Kidney glomerular epithelial cell (primary cell): Measurements from ENCODE around the gene HS3ST2.
"Not testable (repeated sequence)": the region's sequence is repeated elsewhere in the genome, so short reads cannot be mapped to it uniquely, and the experiment has no call there.

ENCODE experiments used
- DNase-seq: peaks from one replicate; lab custom pipeline; 2025; lab: John Stamatoyannopoulos, UW

The HS3ST2 gene

DNA sequence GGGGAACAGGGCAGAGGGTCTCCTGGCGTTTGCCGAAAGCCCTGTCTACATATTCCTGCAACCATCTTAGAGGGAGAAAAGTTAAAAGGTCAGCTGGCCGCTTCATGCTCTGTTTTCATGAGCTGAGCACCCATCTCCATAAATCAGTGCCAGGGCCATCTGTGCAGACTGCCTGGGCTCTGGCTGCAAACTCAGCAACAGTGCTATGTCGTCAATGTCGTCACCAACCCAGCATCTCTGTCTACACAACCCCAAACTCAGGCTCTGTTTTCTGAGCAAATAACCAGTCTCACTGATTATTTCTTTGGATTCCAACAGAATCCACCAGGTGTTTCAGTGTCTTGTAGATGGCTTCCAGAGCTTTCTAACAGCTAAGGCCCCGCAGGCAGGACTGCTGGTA is 65.0 kb downstream of the HS3ST2 start:
- no peak for DNase-seq

DNA sequence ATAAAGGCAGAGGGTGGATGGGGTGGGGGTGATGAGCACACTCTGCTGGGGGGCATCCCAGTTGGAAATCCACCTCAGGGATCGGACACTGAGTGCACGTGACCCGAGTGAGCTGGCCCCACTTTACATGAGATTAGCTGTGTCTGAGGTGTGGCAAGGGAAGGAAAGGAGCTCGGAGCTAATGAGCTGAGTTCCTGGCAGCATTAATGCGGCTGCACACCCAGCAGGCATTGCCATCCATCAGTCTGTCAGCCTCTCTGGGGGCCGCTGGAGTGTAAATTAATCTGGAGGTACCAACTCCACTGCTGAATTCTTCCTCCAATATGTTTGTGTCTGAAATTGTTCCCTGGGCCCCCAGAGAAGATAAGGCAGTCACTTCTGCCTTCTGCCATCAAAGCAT is 65.5 kb downstream of the HS3ST2 start:
- no peak for DNase-seq

GRCh38 chr16:22882981-22883380 is 69.0 kb downstream of the HS3ST2 start:
- DNase-seq: no peak

GRCh38 chr16:22885951-22886350 is 72.0 kb downstream of the HS3ST2 start:
- DNase-seq: no peak

GRCh38 chr16:22886927-22887326 is 73.0 kb downstream of the HS3ST2 start:
- no peak for DNase-seq

GRCh38 chr16:22887445-22887844 is 73.5 kb downstream of the HS3ST2 start:
- DNase-seq: no peak

- DNase-seq: no peak
Measured at GRCh38 chr16:22888791-22889190, 74.8 kb downstream of the HS3ST2 start.

- DNase-seq: no peak
Measured at GRCh38 chr16:22890976-22891375, 77.0 kb downstream of the HS3ST2 start.

- no peak for DNase-seq
Measured at GRCh38 chr16:22897184-22897583, 83.2 kb downstream of the HS3ST2 start.

DNA sequence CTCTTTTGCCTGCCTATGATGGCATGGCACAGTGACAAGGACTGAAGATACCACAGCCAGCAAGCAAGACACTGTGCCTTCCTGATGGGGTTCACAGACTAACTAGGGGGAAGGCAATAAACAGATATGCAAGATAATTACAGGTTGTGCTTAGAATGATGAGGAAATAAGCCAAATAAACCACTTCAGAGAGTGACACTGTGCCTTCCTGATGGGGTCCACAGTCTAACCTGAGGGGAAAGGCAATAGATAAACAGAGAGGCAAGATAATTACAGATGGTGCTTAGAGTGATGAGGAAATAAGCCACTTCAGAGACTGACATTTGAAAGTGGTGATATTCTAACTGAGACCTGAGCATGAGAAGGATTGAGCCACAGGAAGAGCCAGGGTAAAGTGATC is 84.2 kb downstream of the HS3ST2 start:
- no peak for DNase-seq

- peak; percentile 48 for DNase-seq
Measured at GRCh38 chr16:22898874-22899348, 84.9 kb downstream of the HS3ST2 start.

GRCh38 chr16:22899567-22899966 is 85.6 kb downstream of the HS3ST2 start:
- DNase-seq: not testable (repeated sequence)

GRCh38 chr16:22900863-22901262 is 86.9 kb downstream of the HS3ST2 start:
- DNase-seq: no peak

DNA sequence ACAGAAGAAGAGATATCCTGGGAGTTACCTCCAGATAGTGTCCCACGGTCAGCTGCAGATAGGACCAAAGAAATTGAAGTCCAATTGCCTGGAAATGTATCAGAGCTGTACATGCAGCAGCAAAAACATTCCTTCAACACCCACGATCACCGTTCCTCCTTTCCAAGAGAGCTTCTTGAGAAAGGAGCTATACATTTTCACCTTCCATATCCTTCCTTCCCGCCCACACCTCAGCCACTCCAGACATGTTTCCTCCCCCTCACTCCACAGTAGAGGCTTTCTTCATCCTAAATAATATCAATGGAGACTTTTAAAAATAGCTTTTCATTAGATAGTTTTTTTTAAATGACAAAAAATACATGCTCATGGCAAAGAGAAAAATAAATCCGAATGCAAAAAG is 87.6 kb downstream of the HS3ST2 start:
- no peak for DNase-seq

DNA sequence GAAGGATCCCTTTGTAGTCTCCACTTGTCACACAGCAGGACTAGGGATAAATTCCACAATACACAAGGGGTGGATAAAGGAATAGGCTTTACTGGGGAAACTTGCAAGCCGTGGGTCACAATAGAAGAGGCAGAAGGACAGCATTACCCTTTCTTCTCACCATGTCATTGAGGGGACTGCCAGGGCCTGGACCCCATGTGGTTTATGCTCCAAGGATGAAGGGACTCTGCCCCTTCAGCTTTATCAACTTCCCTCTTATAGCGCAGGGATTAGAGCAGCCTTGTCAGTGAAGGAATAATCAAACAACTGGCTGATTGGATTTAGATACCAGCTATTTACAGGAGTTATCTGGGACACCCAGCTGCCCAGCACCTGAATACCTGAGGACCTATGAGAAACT is 89.8 kb downstream of the HS3ST2 start:
- no peak for DNase-seq

GRCh38 chr16:22912654-22913053 is 98.7 kb downstream of the HS3ST2 start:
- no peak for DNase-seq

- DNase-seq: no peak
Measured at GRCh38 chr16:22915003-22915402, 101.0 kb downstream of the HS3ST2 start.

DNA sequence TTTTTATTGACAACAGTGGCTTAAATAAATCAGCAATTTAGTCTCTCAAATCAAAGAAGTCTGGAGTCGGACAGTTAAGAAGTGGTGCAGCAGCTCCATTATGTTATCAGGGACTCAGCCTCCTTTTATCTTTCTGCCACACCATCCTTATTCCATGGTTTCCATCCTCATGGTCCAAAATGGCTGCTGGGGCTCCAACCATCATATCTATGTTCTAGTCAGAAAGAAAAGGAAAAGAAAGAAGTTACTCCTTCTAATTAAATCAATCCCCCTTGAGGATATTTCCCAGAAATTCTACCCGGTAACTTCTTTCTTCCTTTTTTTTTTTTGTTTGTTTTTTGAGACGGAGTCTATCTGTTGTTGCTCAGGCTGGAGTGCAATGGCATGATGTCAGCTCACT is 109.5 kb downstream of the HS3ST2 start:
- no peak for DNase-seq

DNA sequence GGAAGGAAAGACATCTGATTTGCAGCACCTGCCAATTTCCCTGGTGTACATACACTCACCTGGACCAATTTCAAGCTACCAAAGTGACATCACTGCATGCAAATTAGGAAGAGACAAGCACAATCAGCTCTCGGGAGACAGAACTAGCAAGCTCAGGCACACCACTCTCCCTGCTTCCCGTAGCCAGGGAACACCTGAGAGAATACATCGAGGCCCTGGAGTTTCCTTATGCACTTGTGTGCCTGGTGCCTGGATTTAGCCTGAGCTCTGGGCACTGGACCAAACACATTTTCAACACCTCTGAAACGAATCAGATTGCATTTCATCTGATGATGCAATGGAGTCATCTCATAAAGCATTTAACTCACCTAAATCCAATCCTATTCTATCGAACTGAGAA is 110.5 kb downstream of the HS3ST2 start:
- DNase-seq: no peak

- no peak for DNase-seq
Measured at GRCh38 chr16:22926105-22926751, 112.3 kb downstream of the HS3ST2 start.

DNA sequence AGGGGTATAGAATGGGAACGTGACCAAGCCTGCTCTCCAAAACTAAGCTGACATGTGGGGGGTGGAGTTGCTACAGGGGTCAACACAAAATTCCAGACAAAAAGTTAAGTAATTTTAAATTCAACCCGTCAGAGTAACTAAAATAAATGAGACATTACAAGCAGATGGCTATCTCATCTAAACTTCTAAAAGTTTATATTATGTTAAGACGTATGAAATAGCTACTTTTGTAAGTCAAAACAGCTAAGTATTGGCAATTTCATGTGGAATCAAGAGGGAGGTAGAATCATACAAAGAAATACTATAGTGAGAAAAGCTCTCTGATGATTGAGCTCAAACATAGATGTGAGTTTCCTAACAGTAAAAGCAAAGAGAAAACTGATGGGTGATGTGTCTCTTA is 113.3 kb downstream of the HS3ST2 start:
- no peak for DNase-seq

- DNase-seq: no peak
Measured at GRCh38 chr16:22928882-22929435, 115.0 kb downstream of the HS3ST2 start.

DNA sequence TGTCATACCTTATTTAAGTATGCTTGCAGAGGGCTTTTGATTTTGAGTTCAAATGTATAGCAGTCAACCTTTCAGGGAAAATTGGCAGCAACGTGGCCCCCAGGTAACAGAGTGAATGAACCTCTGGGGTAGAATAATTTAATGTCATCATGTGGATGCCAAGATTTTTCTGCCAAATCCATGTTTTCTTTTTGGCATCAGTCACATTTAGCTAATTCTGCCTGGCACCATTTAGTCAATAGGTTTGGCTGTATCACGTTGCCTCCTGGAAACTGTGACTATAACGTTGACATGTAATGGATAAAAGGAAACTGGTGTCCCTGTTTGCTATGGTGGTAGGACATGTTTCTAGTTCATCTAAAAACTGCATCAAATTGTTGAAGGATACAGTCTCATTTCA is 115.5 kb downstream of the HS3ST2 start:
- DNase-seq: no peak
